A549 treated with GW870086 at 1 μM for 4 hours (cell line): ENCODE results near the gene F8A1. TPM values are rescaled to one million over a fixed set of nuclear protein-coding genes. Genes with fewer than 3 reads are reported as not detected.

Experiments
- total RNA-seq: library from RNA; stranded (reverse); fragments of 200-300 nt; extraction: Qiagen RNA extraction; gene quantifications from 5 replicates; pipeline ENCODE4 v1.2.3, GENCODE V29; 2022; ENCODE audit warnings: low read depth

Gene F8A1
- 60.9 to 97.2 TPM (median 83.6 TPM) in 5 replicates for total RNA-seq

GRCh38 chrX:154886069-154886788, at the start of gene F8A1:
TSS of gene F8A1 (plus strand) at chrX:154886355. CDS start at chrX:154886375, 20 bp downstream.

Other genes starting within 250 kb of the F8A1 start
- gene CTAG2, start 232.8 kb upstream of the F8A1 start, total RNA-seq: not detected in 5 replicates
- 0.83 to 1.2 TPM (median 0.93 TPM) in 5 replicates for gene GAB3, start 135.3 kb upstream of the F8A1 start, total RNA-seq
- gene DKC1, start 123.5 kb upstream of the F8A1 start, total RNA-seq: 156 to 200 TPM (median 164 TPM) in 5 replicates
- 17.6 to 21.1 TPM (median 20.2 TPM) in 5 replicates for gene MPP1, start 80.9 kb upstream of the F8A1 start, total RNA-seq
- gene SMIM9, start 51.7 kb upstream of the F8A1 start, total RNA-seq: not detected in 5 replicates
- 4.0 to 4.9 TPM (median 4.3 TPM) in 5 replicates for gene F8, start 136.4 kb downstream of the F8A1 start, total RNA-seq
- 93.1 to 126 TPM (median 121 TPM) in 5 replicates for gene FUNDC2, start 140.5 kb downstream of the F8A1 start, total RNA-seq
- gene CMC4, start 184.8 kb downstream of the F8A1 start, total RNA-seq: 12.8 to 18.2 TPM (median 16.7 TPM) in 5 replicates
- 17.4 to 23.6 TPM (median 18.5 TPM) in 5 replicates for gene MTCP1, start 184.8 kb downstream of the F8A1 start, total RNA-seq
- gene BRCC3, start 185.2 kb downstream of the F8A1 start, total RNA-seq: 23.4 to 28.0 TPM (median 26.8 TPM) in 5 replicates